Fibroblast of skin of left biceps (primary cell): ENCODE data around the gene TNC.

Experiments
- DNase-seq, 2 experiments: peaks; one replicate each; pipeline ENCODE4 v3.0.0-alpha.2; 2013; ENCODE audit warnings: low read depth in 2 of 2

The TNC gene

GRCh38 chr9:115050002-115050490 lies 67.9 kb downstream of the TNC start:
- no peak for DNase-seq

- DNase-seq: no peak
Observed at GRCh38 chr9:115046824-115047223, 71.1 kb downstream of the TNC start.

- no peak for DNase-seq
Observed at GRCh38 chr9:115046199-115046598, 71.8 kb downstream of the TNC start.

- DNase-seq: no peak
Observed at GRCh38 chr9:115043632-115044031, 74.3 kb downstream of the TNC start.

GRCh38 chr9:115042781-115043509 lies 75.0 kb downstream of the TNC start:
- DNase-seq: peak; percentile 18 to 22

- DNase-seq: no peak
Observed at GRCh38 chr9:115039516-115040120, 78.3 kb downstream of the TNC start.

- DNase-seq: no peak
Observed at GRCh38 chr9:115038178-115038577, 79.8 kb downstream of the TNC start.

- no peak for DNase-seq
Observed at GRCh38 chr9:115036691-115037090, 81.3 kb downstream of the TNC start.

- peak; percentile 70 to 72 for DNase-seq
Observed at GRCh38 chr9:115035841-115036612, 81.9 kb downstream of the TNC start.

GRCh38 chr9:115034801-115035200 lies 83.2 kb downstream of the TNC start:
- DNase-seq: peak; percentile 80 to 85

- DNase-seq: no peak
Observed at GRCh38 chr9:115033800-115034199, 84.2 kb downstream of the TNC start.

- no peak for DNase-seq
Observed at GRCh38 chr9:115032296-115032695, 85.7 kb downstream of the TNC start.

GRCh38 chr9:115030006-115030405 lies 88.0 kb downstream of the TNC start:
- DNase-seq: no peak

- DNase-seq: no peak
Observed at GRCh38 chr9:115025721-115026120, 92.2 kb downstream of the TNC start.

- no peak for DNase-seq
Observed at GRCh38 chr9:115024925-115025535, 92.9 kb downstream of the TNC start.

GRCh38 chr9:115022760-115023434 lies 95.1 kb downstream of the TNC start:
- DNase-seq: peak; percentile 80 to 83

- peak; percentile 60 to 69 for DNase-seq
Observed at GRCh38 chr9:115018547-115019435, 99.2 kb downstream of the TNC start.

- no peak for DNase-seq
Observed at GRCh38 chr9:115016344-115016743, 101.6 kb downstream of the TNC start.

- DNase-seq: peak; percentile 37 to 51
Observed at GRCh38 chr9:115015018-115015635, 102.8 kb downstream of the TNC start.

- no peak for DNase-seq
Observed at GRCh38 chr9:115014438-115014837, 103.5 kb downstream of the TNC start.
